Liver (tissue), 9 donors: ENCODE data around the gene SMOC2. TPM values are rescaled to one million over a fixed set of nuclear protein-coding genes. Genes with fewer than 3 reads are reported as not detected.

Experiments used
- DNase-seq: peaks from one replicate; pipeline ENCODE4 v3.0.0-alpha.2; 2017; ENCODE audit warnings: low spot score
- H3K27ac ChIP-seq, 2 donors: one replicate each; pipeline ENCODE4 v1.7.0; 2013; ENCODE audit warnings: inconsistent platforms in 2 of 2, low read length in 2 of 2, control low read depth in 1 of 2, low read depth in 1 of 2, mild to moderate bottlenecking in 1 of 2
- H3K27me3 ChIP-seq, 4 donors: one replicate each; pipeline versions ENCODE4 v1.6.1 to v1.7.0; 2013; ENCODE audit warnings: low read length in 3 of 4, inconsistent platforms in 1 of 4, mild to moderate bottlenecking in 1 of 4, moderate library complexity in 1 of 4; ENCODE audit not compliant: control insufficient read depth in 4 of 4, insufficient read depth in 4 of 4
- H3K36me3 ChIP-seq, 4 donors: one replicate each; pipeline versions ENCODE4 v1.6.1 to v1.7.0; 2013; ENCODE audit warnings: low read length in 3 of 4, mild to moderate bottlenecking in 3 of 4, low read depth in 1 of 4, moderate library complexity in 1 of 4; ENCODE audit not compliant: control insufficient read depth in 4 of 4, insufficient read depth in 3 of 4
- H3K4me1 ChIP-seq, 4 donors: one replicate each; pipeline versions ENCODE4 v1.6.1 to v1.7.0; 2013; ENCODE audit warnings: low read length in 3 of 4, mild to moderate bottlenecking in 3 of 4, moderate library complexity in 1 of 4; ENCODE audit not compliant: control insufficient read depth in 4 of 4, insufficient read depth in 4 of 4
- H3K4me3 ChIP-seq, 3 donors: one replicate each; pipeline versions ENCODE4 v1.6.1 to v1.7.0; 2013; ENCODE audit warnings: low read length in 3 of 3, control low read depth in 1 of 3, low read depth in 1 of 3, mild to moderate bottlenecking in 1 of 3
- H3K9ac ChIP-seq, 2 donors: one replicate each; pipeline ENCODE4 v1.7.0; 2013; ENCODE audit warnings: low read length in 2 of 2, mild to moderate bottlenecking in 2 of 2, moderate library complexity in 2 of 2, control low read depth in 1 of 2, low read depth in 1 of 2
- H3K9me3 ChIP-seq, 4 donors: one replicate each; pipeline versions ENCODE4 v1.6.1 to v1.7.0; 2013; ENCODE audit warnings: low read length in 3 of 4; ENCODE audit not compliant: control insufficient read depth in 4 of 4
- EGR1 ChIP-seq, 2 donors: IDR thresholded peaks; 2 replicates each; pipeline ENCODE4 v1.6.1; 2016 to 2018; ENCODE audit warnings: antibody characterized with exemption in 2 of 2, low read depth in 2 of 2
- FOXA1 ChIP-seq: IDR thresholded peaks from 2 replicates; pipeline ENCODE4 v1.6.1; 2016; ENCODE audit warnings: antibody characterized with exemption
- FOXA2 ChIP-seq: IDR thresholded peaks from 2 replicates; pipeline ENCODE4 v1.6.1; 2016; ENCODE audit warnings: antibody characterized with exemption
- GABPA ChIP-seq, 2 donors: IDR thresholded peaks in 1 of 2; conservative IDR thresholded peaks in 1 of 2; 2 replicates each; pipeline ENCODE4 v1.6.1; 2016; ENCODE audit warnings: antibody characterized with exemption in 2 of 2, mild to moderate bottlenecking in 1 of 2, moderate library complexity in 1 of 2
- HNF4A ChIP-seq, 2 donors: conservative IDR thresholded peaks; 2 replicates each; pipeline ENCODE4 v1.6.1; 2016; ENCODE audit warnings: antibody characterized with exemption in 2 of 2, mild to moderate bottlenecking in 2 of 2
- HNF4G ChIP-seq: IDR thresholded peaks from 2 replicates; pipeline ENCODE4 v1.6.1; 2016; ENCODE audit warnings: antibody characterized with exemption
- JUND ChIP-seq, 2 donors: IDR thresholded peaks; 2 replicates each; pipeline ENCODE4 v1.6.1; 2016; ENCODE audit warnings: antibody characterized with exemption in 2 of 2
- NR2F2 ChIP-seq: IDR thresholded peaks from 2 replicates; pipeline ENCODE4 v1.6.1; 2016; ENCODE audit warnings: antibody characterized with exemption
- RXRA ChIP-seq, 2 donors: IDR thresholded peaks; 2 replicates each; pipeline ENCODE4 v1.6.1; 2017 to 2018; ENCODE audit warnings: antibody characterized with exemption in 2 of 2, mild to moderate bottlenecking in 1 of 2
- SP1 ChIP-seq: IDR thresholded peaks from 2 replicates; pipeline ENCODE4 v1.6.1; 2018; ENCODE audit warnings: antibody characterized with exemption, mild to moderate bottlenecking
- TAF1 ChIP-seq: conservative IDR thresholded peaks from 2 replicates; pipeline ENCODE4 v1.6.1; 2016; ENCODE audit warnings: antibody characterized with exemption, mild to moderate bottlenecking
- YY1 ChIP-seq: IDR thresholded peaks from 2 replicates; pipeline ENCODE4 v1.6.1; 2016; ENCODE audit warnings: antibody characterized with exemption, mild to moderate bottlenecking
- WGBS: extraction: QIAGEN DNeasy Blood & Tissue Kit; methylation state at CpG from one replicate; pipeline ENCODE4 v1.1.7; 2013; 5-methylcytosine and 5-hydroxymethylcytosine counted together
- polyA plus RNA-seq, 2 donors: library from polyadenylated mRNA; stranded (reverse) in 1 of 2; unstranded in 1 of 2; fragments of 200-250 nt in 1 of 2; fragments of >200 nt in 1 of 2; fragmentation: Nextera tagmentation in 1 of 2; extraction: Ambion mirVana in 1 of 2; gene quantifications; one replicate each; pipeline versions ENCODE4 v1.2.1 to v1.2.3, GENCODE V29; 2013 to 2015
- total RNA-seq, 2 donors: library from RNA; depleted of rRNA; stranded (reverse); fragments of >200 nt; gene quantifications; one replicate each; pipeline ENCODE4 v1.2.3, GENCODE V29; 2014
- TF ChIP-seq, protein P1 (sequence below): IDR thresholded peaks from 2 replicates; pipeline ENCODE4 v1.6.1; 2016; ENCODE audit warnings: antibody characterized with exemption, mild to moderate bottlenecking
- TF ChIP-seq, protein P2 (sequence below): fragments of 150-350 bp; IDR thresholded peaks from 2 replicates; pipeline ENCODE4 v1.5.1; 2017; ENCODE audit warnings: improper control_type of control experiment, low read depth, low read length; ENCODE audit not compliant: missing input control
- TF ChIP-seq, protein P3 (sequence below): IDR thresholded peaks from 2 replicates; pipeline ENCODE4 v1.6.1; 2016; ENCODE audit warnings: antibody characterized with exemption
- TF ChIP-seq, protein P4 (sequence below): IDR thresholded peaks from 2 replicates; pipeline ENCODE4 v1.6.1; 2016; ENCODE audit warnings: antibody characterized with exemption
- TF ChIP-seq, protein P5 (sequence below): IDR thresholded peaks from 2 replicates; pipeline ENCODE4 v1.6.1; 2016; ENCODE audit warnings: antibody characterized with exemption
- donor health status: healthy.
- donor health status: healthy.
- donor health status: healthy.
- donor health status: healthy.
- donor health status: healthy.

The SMOC2 gene
- total and polyA plus RNA-seq, 4 donors = 0.23 to 1.9 (median 1.1) TPM

DNA sequence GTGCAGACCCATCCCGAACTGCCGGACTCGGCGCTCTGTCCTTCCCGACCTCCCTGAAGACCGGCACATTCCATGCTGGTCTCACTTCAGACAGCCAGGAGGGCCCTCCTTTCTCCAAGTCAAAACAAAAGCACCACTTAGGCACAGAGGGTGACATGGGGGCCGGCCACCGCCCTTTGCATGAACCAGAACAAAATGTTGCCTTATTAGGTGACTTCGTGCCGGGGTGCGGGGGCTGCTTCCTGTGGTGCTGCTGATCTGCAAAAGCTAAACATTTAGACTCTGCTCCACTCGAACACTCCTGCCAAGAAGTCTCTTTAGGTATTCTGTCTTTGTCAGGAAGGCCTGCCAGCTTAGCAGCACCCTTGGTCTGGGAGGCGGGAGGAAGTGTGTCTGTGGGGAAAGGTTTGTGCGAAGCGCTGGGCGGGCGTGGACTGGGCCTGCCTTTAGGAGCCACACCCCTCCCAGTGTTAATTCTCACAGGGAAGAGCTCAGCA is 133.8 kb downstream of the SMOC2 start:
- Histone ChIP-seq H3K27ac (no peak overlapping the region), H3K4me1 (no peaks in the 10 kb centered on the region), H3K4me3 (no peak overlapping the region), H3K9me3 (no peaks in the 10 kb centered on the region), H3K36me3 (no peaks in the 10 kb centered on the region), H3K9ac (no peak overlapping the region), H3K27me3 (no peaks in the 10 kb centered on the region)
- 73% methylated on average over 17 of the region's 17 CpGs for WGBS
- DNase-seq = no peak
- TF ChIP-seq SP1 = no peak
- no peak for TF ChIP-seq HNF4A (conservative IDR thresholded peaks at IDR 0.05)
- no peak for TF ChIP-seq GABPA (IDR thresholded peaks at IDR 0.05 in 1 of 2, conservative IDR thresholded peaks at IDR 0.05 in 1 of 2)
- TF ChIP-seq FOXA2 = no peak
- TF ChIP-seq, protein P1, sequence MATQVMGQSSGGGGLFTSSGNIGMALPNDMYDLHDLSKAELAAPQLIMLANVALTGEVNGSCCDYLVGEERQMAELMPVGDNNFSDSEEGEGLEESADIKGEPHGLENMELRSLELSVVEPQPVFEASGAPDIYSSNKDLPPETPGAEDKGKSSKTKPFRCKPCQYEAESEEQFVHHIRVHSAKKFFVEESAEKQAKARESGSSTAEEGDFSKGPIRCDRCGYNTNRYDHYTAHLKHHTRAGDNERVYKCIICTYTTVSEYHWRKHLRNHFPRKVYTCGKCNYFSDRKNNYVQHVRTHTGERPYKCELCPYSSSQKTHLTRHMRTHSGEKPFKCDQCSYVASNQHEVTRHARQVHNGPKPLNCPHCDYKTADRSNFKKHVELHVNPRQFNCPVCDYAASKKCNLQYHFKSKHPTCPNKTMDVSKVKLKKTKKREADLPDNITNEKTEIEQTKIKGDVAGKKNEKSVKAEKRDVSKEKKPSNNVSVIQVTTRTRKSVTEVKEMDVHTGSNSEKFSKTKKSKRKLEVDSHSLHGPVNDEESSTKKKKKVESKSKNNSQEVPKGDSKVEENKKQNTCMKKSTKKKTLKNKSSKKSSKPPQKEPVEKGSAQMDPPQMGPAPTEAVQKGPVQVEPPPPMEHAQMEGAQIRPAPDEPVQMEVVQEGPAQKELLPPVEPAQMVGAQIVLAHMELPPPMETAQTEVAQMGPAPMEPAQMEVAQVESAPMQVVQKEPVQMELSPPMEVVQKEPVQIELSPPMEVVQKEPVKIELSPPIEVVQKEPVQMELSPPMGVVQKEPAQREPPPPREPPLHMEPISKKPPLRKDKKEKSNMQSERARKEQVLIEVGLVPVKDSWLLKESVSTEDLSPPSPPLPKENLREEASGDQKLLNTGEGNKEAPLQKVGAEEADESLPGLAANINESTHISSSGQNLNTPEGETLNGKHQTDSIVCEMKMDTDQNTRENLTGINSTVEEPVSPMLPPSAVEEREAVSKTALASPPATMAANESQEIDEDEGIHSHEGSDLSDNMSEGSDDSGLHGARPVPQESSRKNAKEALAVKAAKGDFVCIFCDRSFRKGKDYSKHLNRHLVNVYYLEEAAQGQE = no peak
- TF ChIP-seq FOXA1 = no peak
- no peak for TF ChIP-seq JUND (IDR thresholded peaks at IDR 0.05)
- no peak for TF ChIP-seq YY1
- no peak for TF ChIP-seq TAF1
- no peak for TF ChIP-seq RXRA (IDR thresholded peaks at IDR 0.05)
- TF ChIP-seq, protein P2, sequence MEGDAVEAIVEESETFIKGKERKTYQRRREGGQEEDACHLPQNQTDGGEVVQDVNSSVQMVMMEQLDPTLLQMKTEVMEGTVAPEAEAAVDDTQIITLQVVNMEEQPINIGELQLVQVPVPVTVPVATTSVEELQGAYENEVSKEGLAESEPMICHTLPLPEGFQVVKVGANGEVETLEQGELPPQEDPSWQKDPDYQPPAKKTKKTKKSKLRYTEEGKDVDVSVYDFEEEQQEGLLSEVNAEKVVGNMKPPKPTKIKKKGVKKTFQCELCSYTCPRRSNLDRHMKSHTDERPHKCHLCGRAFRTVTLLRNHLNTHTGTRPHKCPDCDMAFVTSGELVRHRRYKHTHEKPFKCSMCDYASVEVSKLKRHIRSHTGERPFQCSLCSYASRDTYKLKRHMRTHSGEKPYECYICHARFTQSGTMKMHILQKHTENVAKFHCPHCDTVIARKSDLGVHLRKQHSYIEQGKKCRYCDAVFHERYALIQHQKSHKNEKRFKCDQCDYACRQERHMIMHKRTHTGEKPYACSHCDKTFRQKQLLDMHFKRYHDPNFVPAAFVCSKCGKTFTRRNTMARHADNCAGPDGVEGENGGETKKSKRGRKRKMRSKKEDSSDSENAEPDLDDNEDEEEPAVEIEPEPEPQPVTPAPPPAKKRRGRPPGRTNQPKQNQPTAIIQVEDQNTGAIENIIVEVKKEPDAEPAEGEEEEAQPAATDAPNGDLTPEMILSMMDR = no peak
- TF ChIP-seq, protein P3, sequence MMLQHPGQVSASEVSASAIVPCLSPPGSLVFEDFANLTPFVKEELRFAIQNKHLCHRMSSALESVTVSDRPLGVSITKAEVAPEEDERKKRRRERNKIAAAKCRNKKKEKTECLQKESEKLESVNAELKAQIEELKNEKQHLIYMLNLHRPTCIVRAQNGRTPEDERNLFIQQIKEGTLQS = no peak
- TF ChIP-seq, protein P4, sequence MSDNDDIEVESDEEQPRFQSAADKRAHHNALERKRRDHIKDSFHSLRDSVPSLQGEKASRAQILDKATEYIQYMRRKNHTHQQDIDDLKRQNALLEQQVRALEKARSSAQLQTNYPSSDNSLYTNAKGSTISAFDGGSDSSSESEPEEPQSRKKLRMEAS = no peak
- no peak for TF ChIP-seq HNF4G
- no peak for TF ChIP-seq NR2F2
- TF ChIP-seq, protein P5, sequence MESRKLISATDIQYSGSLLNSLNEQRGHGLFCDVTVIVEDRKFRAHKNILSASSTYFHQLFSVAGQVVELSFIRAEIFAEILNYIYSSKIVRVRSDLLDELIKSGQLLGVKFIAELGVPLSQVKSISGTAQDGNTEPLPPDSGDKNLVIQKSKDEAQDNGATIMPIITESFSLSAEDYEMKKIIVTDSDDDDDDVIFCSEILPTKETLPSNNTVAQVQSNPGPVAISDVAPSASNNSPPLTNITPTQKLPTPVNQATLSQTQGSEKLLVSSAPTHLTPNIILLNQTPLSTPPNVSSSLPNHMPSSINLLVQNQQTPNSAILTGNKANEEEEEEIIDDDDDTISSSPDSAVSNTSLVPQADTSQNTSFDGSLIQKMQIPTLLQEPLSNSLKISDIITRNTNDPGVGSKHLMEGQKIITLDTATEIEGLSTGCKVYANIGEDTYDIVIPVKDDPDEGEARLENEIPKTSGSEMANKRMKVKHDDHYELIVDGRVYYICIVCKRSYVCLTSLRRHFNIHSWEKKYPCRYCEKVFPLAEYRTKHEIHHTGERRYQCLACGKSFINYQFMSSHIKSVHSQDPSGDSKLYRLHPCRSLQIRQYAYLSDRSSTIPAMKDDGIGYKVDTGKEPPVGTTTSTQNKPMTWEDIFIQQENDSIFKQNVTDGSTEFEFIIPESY = no peak
- no peak for TF ChIP-seq EGR1 (IDR thresholded peaks at IDR 0.05; ENCODE audit: low read depth in 2 of 2)
